Neural progenitor cell (in vitro differentiated cells): ENCODE data around the gene TMIE.
A peak's percentile ranks its signal among the peaks of the same experiment; 100 is the strongest.

Source experiments
- CTCF ChIP-seq: fragments of 200-600 bp; sonication (generic); IDR thresholded peaks from 2 replicates; pipeline ENCODE4 v1.5.1; 2017; ENCODE audit warnings: antibody characterized with exemption, mild to moderate bottlenecking
- EZH2 ChIP-seq: fragments of 200-600 bp; sonication (generic); IDR thresholded peaks from 2 replicates; pipeline ENCODE4 v1.6.1; 2017; ENCODE audit warnings: antibody characterized with exemption, mild to moderate bottlenecking, moderate library complexity

GRCh38 chr3:46701181-46701939 lies at the start of gene TMIE:
- TF ChIP-seq CTCF (no peak), EZH2 (peak; percentile 39)
